PC-3 (cell line): ENCODE measurements around the gene PREX1. TPM values are rescaled to one million over a fixed set of nuclear protein-coding genes. Genes with fewer than 3 reads are reported as not detected.
"Not testable (repeated sequence)": the region's sequence is repeated elsewhere in the genome, so short reads cannot be mapped to it uniquely, and the experiment has no call there.

Experiments
- ATAC-seq: fragments of 200-7000 bp; cut with Tn5 transposase; 2 replicates; pipeline ENCODE4 v1.9.1; 2020; ENCODE audit warnings: mild to moderate bottlenecking, moderate library complexity
- BruUV-seq: library from RNA; stranded (reverse); fragments of 400-500 nt; replicated peaks from 2 replicates; lab custom pipeline; 2021; lab: Mats Ljungman, UMichigan
- CTCF ChIA-PET: fragments of 300-600 bp; sonication (Branson Sonifier 250); formaldehyde crosslinking; loops from one replicate; lab custom pipeline; 2022; ENCODE audit warnings: antibody characterized with exemption; lab: Charles Lee
- POLR2A ChIA-PET: fragments of 300-600 bp; sonication (Branson Sonifier 250); formaldehyde crosslinking; loops from one replicate; lab custom pipeline; 2022; ENCODE audit warnings: antibody characterized with exemption; ENCODE audit not compliant: unreplicated experiment; lab: Charles Lee
- DNase-seq: peaks from one replicate; pipeline ENCODE4 v3.0.0-alpha.2; 2015
- H2AFZ ChIP-seq: fragments of 300-600 bp; sonication (generic); 2 replicates; pipeline ENCODE4 v1.6.0; 2016; ENCODE audit warnings: antibody characterized with exemption, low read length
- H3F3A ChIP-seq: fragments of 300-600 bp; sonication (generic); one replicate; pipeline ENCODE4 v1.6.0; 2017; ENCODE audit warnings: antibody characterized with exemption, low read length, control low read depth, mild to moderate bottlenecking; ENCODE audit not compliant: unreplicated experiment
- H3K27ac ChIP-seq: fragments of 300-600 bp; sonication (generic); 2 replicates; pipeline ENCODE4 v1.5.1; 2016; ENCODE audit warnings: mild to moderate bottlenecking, low read length
- H3K27me3 ChIP-seq: fragments of 300-600 bp; sonication (generic); 2 replicates; pipeline ENCODE4 v1.6.1; 2016; ENCODE audit warnings: low read length, mixed read lengths
- H3K36me3 ChIP-seq: fragments of 300-600 bp; sonication (generic); 2 replicates; pipeline ENCODE4 v1.6.1; 2016; ENCODE audit warnings: low read depth, mixed run types, low read length, mixed read lengths
- H3K4me1 ChIP-seq: fragments of 300-600 bp; sonication (generic); 2 replicates; pipeline ENCODE4 v1.5.1; 2016; ENCODE audit warnings: low read length; ENCODE audit not compliant: insufficient read depth
- H3K4me2 ChIP-seq: fragments of 300-600 bp; sonication (generic); 2 replicates; pipeline ENCODE4 v1.6.0; 2016; ENCODE audit warnings: low read length
- H3K4me3 ChIP-seq: fragments of 300-600 bp; sonication (generic); 2 replicates; pipeline ENCODE4 v1.5.1; 2016; ENCODE audit warnings: mild to moderate bottlenecking, low read length, mixed read lengths
- H3K79me2 ChIP-seq: fragments of 300-600 bp; sonication (generic); 2 replicates; pipeline ENCODE4 v1.6.1; 2017; ENCODE audit warnings: low read length, mixed read lengths
- H3K9ac ChIP-seq: fragments of 300-600 bp; sonication (generic); 2 replicates; pipeline ENCODE4 v1.6.0; 2016; ENCODE audit warnings: mild to moderate bottlenecking, low read length
- H3K9me2 ChIP-seq: fragments of 300-600 bp; sonication (generic); replicated peaks from 2 replicates; pipeline ENCODE4 v1.6.1; 2016; ENCODE audit warnings: mixed run types, low read length, mixed read lengths
- H3K9me3 ChIP-seq: fragments of 300-600 bp; sonication (generic); 2 replicates; pipeline ENCODE4 v1.6.1; 2016; ENCODE audit warnings: low read length, mixed read lengths
- H4K20me1 ChIP-seq: fragments of 300-600 bp; sonication (generic); 2 replicates; pipeline ENCODE4 v1.6.1; 2016; ENCODE audit warnings: low read length, mixed read lengths
- CTCF ChIP-seq: fragments of 300-600 bp; sonication (generic); conservative IDR thresholded peaks from 2 replicates; pipeline ENCODE4 v1.5.1; 2017; ENCODE audit warnings: antibody characterized with exemption, low read depth, mild to moderate bottlenecking, low read length
- EZH2 ChIP-seq: fragments of 300-600 bp; sonication (generic); IDR thresholded peaks from one replicate; pipeline ENCODE4 v1.6.1; 2017; ENCODE audit warnings: antibody characterized with exemption, mild to moderate bottlenecking, low read length; ENCODE audit not compliant: unreplicated experiment
- EZH2phosphoT487 ChIP-seq: fragments of 300-600 bp; sonication (generic); IDR thresholded peaks from 2 replicates; pipeline ENCODE4 v1.6.1; 2018; ENCODE audit warnings: mild to moderate bottlenecking, antibody characterized with exemption, low read length, borderline replicate concordance
- intact Hi-C: fragments of 100-400 bp; cut with micrococcal nuclease; formaldehyde crosslinking; loops from 2 replicates; pipeline ENCODE4 v1.9.0; 2023
- total RNA-seq: library from RNA; depleted of rRNA; stranded (reverse); fragments of >200 nt; gene quantifications from 2 replicates; pipeline ENCODE4 v1.2.3, GENCODE V29; 2014

PREX1 gene
- total RNA-seq, 1 experiment from 2014 or later, result 22.1 TPM

- Histone ChIP-seq H4K20me1 (no peaks in the 10 kb centered on the region), H3K4me3 (peak overlapping the region; percentile 73), H2AFZ (peak overlapping the region; percentile 83), H3F3A (no peaks in the 10 kb centered on the region), H3K9me3 (no peaks in the 10 kb centered on the region), H3K27me3 (no peaks in the 10 kb centered on the region), H3K9ac (peak overlapping the region; percentile 41), H3K4me1 (peaks cover 59% of the 10 kb centered on the region), H3K9me2 (no peaks in the 10 kb centered on the region), H3K4me2 (peak overlapping the region; percentile 87), H3K27ac (no peak overlapping the region), H3K36me3 (no peaks in the 10 kb centered on the region), H3K79me2 (peaks cover 27% of the 10 kb centered on the region)
- intact Hi-C loops, result loop anchor here (10.0 kb wide), 1 partner anchor 114 kb away; no protein-coding TSS in a partner anchor
- BruUV-seq, result TSS peak; percentile 78
- DNase-seq (no peak), ATAC-seq (no peak)
- CTCF ChIA-PET, result interaction anchor here (1.8 kb wide), 1 partner anchor 171 kb away, joined by 5 read pairs; no protein-coding TSS in a partner anchor
- TF ChIP-seq EZH2phosphoT487, result no peak
- TF ChIP-seq EZH2, result no peak
- no peak for TF ChIP-seq CTCF
- POLR2A ChIA-PET, result no interaction called here
Observed at GRCh38 chr20:48828734-48829460, 1.1 kb upstream of the PREX1 start.

GRCh38 chr20:48826883-48827771, 672 bp downstream of the PREX1 start:
- Histone ChIP-seq H2AFZ (peak overlapping the region; percentile 64), H3K4me3 (peak overlapping the region; percentile 71)

GRCh38 chr20:48826480-48826879, 1.3 kb downstream of the PREX1 start:
- intact Hi-C loops, result loop anchor here (10.0 kb wide), 1 partner anchor 112 kb away; no protein-coding TSS in a partner anchor
- H3F3A ChIP-seq, BruUV-seq, CTCF ChIA-PET, H3K27ac ChIP-seq, ATAC-seq, H3K27me3 ChIP-seq, H3K9me3 ChIP-seq, POLR2A ChIA-PET, DNase-seq, H4K20me1 ChIP-seq, H3K36me3 ChIP-seq, H3K9ac ChIP-seq, H2AFZ ChIP-seq, H3K9me2 ChIP-seq: not testable (repeated sequence)
- Histone ChIP-seq H3K4me3 (peak overlapping the region; percentile 71; the same call in 1 of the 2 replicates), H3K79me2 (peaks cover 35% of the 10 kb centered on the region), H3K4me2 (peak overlapping the region; percentile 84), H3K4me1 (peaks cover 60% of the 10 kb centered on the region)

More at GRCh38 chr20:48826883-48827771, 672 bp downstream of the PREX1 start:
- H3K4me2 ChIP-seq, result peak overlapping the region; percentile 84
- peak; percentile 4 for ATAC-seq
- no peaks in the 10 kb centered on the region for H3K9me2 ChIP-seq
- TSS peak; percentile 46 for BruUV-seq
- H3K27me3 ChIP-seq, result no peaks in the 10 kb centered on the region
- CTCF ChIA-PET, result interaction anchor here (1.8 kb wide), 1 partner anchor 169 kb away, joined by 5 read pairs; no protein-coding TSS in a partner anchor
- H3K27ac ChIP-seq, result no peak overlapping the region
- H3K36me3 ChIP-seq, result no peaks in the 10 kb centered on the region
- no peaks in the 10 kb centered on the region for H3K9me3 ChIP-seq
- intact Hi-C loops, result loop anchor here (10.0 kb wide), 1 partner anchor 112 kb away; no protein-coding TSS in a partner anchor
- H3K4me1 ChIP-seq, result peaks cover 60% of the 10 kb centered on the region
- peak; percentile 24 for DNase-seq
- POLR2A ChIA-PET, result no interaction called here
- no peaks in the 10 kb centered on the region for H3F3A ChIP-seq
- H4K20me1 ChIP-seq, result no peaks in the 10 kb centered on the region
- TF ChIP-seq CTCF (no peak), EZH2phosphoT487 (no peak), EZH2 (no peak)
- 0 out of 2 replicates have a peak overlapping the region, but pooled peaks have one; percentile 3 for H3K9ac ChIP-seq
- H3K79me2 ChIP-seq, result peaks cover 35% of the 10 kb centered on the region
